Endothelial cell of umbilical vein (primary cell): ENCODE data around the gene WDR48.

Experiments used
- EZH2 ChIP-seq: IDR thresholded peaks from 2 replicates; pipeline ENCODE4 v1.6.1; 2012; ENCODE audit warnings: borderline replicate concordance, low read depth, mild to moderate bottlenecking, moderate library complexity, low read length, inconsistent platforms; ENCODE audit not compliant: severe bottlenecking
- FOS ChIP-seq: IDR thresholded peaks from 2 replicates; pipeline ENCODE4 v1.6.1; 2011; ENCODE audit warnings: mild to moderate bottlenecking, low read length, moderate library complexity, borderline replicate concordance; ENCODE audit not compliant: insufficient read depth
- JUN ChIP-seq: IDR thresholded peaks from 2 replicates; pipeline ENCODE4 v1.6.1; 2011; ENCODE audit warnings: borderline replicate concordance, low read depth; ENCODE audit not compliant: insufficient read length, insufficient read depth
- MYC ChIP-seq: IDR thresholded peaks from one replicate; pipeline ENCODE4 v1.6.1; 2011; ENCODE audit warnings: mild to moderate bottlenecking, low read depth, low read length
- POLR2A ChIP-seq: IDR thresholded peaks from 2 replicates; pipeline ENCODE4 v1.6.1; 2012; ENCODE audit warnings: low read depth, mild to moderate bottlenecking, control low read depth, low read length
- POLR2AphosphoS5 ChIP-seq: IDR thresholded peaks from 2 replicates; pipeline ENCODE4 v1.6.1; 2012; ENCODE audit warnings: low read depth, mild to moderate bottlenecking, control low read depth, low read length, moderate library complexity; ENCODE audit not compliant: insufficient read depth
- TF ChIP-seq, protein P1 (sequence below), 2 donors: IDR thresholded peaks; 1 replicate in 1 of 2; 2 replicates in 1 of 2; pipeline ENCODE4 v1.5.1; 2011; ENCODE audit warnings: low read length in 2 of 2, mild to moderate bottlenecking in 2 of 2, moderate library complexity in 2 of 2, control low read depth in 1 of 2, inconsistent platforms in 1 of 2, low read depth in 1 of 2; ENCODE audit not compliant: insufficient read depth in 1 of 2; ENCODE audit errors: extremely low read depth in 1 of 2
- TF ChIP-seq, protein P2 (sequence below): IDR thresholded peaks from 2 replicates; pipeline ENCODE4 v1.6.1; 2011; ENCODE audit not compliant: insufficient read depth, insufficient read length

DNA sequence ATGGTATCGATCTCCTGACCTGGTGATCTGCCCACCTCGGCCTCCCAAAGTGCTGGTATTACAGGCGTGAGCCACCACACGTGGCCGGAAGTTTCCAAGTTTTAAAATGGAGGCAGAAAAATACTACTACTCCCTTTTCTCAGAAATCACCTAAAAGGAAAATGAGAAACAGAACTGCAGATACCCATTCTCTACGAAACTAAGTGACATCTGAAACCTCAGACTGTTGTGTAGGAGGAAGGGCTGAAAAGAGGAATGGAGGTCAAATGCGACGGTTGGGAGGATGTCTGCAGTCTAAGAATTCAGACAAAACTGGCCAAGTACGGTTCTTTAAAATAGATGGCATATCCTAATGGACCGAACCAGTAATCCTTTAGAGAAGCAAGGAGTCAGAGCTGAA, 24.1 kb downstream of the WDR48 start:
- TF ChIP-seq FOS = no peak
- TF ChIP-seq, protein P1, sequence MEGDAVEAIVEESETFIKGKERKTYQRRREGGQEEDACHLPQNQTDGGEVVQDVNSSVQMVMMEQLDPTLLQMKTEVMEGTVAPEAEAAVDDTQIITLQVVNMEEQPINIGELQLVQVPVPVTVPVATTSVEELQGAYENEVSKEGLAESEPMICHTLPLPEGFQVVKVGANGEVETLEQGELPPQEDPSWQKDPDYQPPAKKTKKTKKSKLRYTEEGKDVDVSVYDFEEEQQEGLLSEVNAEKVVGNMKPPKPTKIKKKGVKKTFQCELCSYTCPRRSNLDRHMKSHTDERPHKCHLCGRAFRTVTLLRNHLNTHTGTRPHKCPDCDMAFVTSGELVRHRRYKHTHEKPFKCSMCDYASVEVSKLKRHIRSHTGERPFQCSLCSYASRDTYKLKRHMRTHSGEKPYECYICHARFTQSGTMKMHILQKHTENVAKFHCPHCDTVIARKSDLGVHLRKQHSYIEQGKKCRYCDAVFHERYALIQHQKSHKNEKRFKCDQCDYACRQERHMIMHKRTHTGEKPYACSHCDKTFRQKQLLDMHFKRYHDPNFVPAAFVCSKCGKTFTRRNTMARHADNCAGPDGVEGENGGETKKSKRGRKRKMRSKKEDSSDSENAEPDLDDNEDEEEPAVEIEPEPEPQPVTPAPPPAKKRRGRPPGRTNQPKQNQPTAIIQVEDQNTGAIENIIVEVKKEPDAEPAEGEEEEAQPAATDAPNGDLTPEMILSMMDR (IDR thresholded peaks at IDR 0.05; ENCODE audit: extremely low read depth in 1 of 2, insufficient read depth in 1 of 2, low read depth in 1 of 2, low read length in 2 of 2) = no peak
- no peak for TF ChIP-seq EZH2
- no peak for TF ChIP-seq POLR2A
- TF ChIP-seq, protein P2, sequence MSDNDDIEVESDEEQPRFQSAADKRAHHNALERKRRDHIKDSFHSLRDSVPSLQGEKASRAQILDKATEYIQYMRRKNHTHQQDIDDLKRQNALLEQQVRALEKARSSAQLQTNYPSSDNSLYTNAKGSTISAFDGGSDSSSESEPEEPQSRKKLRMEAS = no peak
- TF ChIP-seq POLR2AphosphoS5 = no peak
- no peak for TF ChIP-seq JUN
- no peak for TF ChIP-seq MYC
